ENCODE data around the gene ST3GAL2.

Gene ST3GAL2

DNA sequence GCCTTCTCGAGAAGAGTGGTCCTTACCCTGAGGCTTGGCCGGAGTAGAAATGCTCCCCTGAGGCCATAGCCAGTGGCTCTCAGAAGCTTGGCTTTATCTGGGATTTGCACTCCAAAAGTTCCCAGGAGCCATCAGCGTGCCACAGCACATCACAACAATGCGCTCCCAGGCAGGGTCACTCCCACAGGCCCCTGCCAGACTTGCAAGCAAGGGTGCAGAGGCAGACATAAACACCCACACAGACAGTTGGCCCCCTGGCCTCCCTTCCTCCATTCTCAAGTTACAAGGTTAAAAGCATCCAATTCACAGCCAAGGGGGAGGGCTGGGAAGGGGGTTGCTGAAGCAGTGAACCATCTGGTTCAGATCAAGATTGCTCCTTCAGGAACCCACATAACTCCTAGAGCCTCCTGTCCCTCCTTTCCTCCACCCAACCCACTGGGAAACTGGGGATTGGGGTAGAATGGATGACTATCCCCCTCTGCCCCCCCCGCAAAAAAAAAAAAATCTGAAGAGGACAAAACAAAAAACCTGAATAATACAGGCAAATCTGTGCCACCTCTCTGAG is 1.8 kb downstream of the ST3GAL2 start:
- DNase-seq: no peak

DNA sequence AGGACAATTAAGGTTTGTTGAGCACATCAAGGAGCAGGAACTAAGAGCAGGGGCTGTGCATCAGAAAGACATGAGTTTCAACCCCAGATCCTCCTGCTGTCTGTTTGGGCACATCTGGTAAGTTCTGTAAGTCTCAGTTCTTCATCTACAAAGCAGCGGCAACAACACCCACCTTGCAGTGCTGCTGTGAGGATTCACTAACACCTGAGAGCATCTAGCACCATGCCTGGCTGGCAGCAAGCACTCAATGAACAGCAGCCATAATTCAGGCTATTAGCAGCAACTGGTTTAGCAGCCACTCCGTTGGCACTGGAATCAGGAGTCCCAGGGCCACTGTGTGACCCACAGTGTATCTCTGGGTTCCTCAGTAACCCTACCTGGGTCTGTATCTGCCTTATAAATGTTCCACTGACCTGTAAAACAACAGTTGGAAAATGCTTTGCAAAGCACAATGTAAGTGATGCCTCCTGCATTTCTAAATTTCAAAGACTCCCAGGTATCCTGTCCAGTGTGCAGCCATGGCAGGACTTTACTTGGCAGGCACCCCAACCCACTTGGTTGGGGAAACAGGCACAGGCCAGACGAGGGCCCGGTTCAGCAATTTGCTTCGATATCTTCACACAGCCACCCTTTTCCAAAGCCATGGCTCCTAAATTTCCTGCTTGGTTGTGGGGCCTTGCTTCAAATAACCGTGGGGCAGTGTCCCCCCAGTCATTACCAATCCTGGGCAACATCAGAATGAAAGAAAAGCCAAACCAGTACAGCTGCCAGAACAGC is 4.2 kb downstream of the ST3GAL2 start:
- DNase-seq: no peak

DNA sequence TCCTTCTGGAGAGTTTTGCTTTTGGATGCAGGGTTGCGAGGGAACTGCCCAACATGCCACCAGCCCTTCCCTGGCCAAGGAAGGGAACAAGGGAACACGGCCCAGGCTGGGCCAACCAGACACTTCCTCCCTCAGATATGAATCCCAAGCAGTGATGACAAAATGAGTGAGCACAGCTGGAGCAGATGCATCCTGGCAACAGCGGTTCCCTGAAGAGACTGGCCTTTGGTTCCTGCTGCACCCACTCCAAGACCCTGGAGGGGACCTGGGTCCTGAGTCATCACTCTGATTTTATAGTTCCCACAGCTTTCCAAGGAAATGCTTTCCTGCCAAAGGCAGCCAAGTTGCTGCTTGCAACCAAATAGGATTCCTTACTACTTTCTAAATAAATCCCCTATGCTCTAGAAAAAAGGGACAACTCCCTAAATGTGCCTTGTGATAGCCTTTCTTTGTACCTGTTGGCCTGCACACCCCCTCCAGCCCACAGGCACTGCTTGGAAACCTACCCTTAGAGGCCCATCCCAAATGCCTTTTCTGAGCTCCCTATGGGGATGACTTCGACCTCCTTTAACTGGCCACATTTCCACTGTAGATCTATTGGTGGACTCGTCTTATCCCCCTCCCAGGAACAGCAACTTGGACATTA is 5.3 kb downstream of the ST3GAL2 start:
- DNase-seq: peak; percentile 34

DNA sequence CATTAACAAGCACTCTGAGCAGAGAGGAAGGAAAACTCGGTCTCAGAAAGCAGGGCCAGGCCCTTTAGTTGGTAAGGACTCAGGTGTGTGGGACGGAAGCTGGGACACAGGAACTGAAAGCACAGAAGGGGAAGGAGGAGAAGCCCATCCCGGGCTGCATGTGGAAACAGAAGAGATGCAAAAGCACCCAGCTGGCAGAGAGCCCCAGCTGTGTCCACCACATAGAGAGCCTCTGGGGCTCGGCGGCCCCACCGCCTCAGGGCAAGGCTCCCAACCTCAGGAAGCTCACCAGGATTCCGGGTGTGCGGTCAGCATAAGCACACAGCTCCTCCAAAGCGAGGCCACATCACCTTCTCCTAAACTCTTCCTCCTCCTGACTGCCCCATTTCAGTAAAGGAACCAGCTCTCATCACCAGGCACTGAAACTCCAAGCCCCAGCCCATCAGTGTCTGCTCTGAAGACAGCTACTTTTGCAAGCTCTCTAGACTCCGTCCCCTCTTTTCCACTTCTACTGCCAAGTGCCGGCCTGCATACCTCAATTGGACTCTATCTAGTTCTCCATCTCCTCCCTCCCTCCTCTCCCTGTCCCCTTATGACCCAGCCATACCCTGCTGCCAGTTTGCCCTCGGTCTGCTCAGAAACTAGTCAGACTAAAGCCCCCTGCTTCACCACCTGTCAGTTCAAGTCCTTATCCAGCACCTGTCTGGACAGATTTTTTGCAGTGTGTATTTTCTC is 6.0 kb downstream of the ST3GAL2 start:
- peak; percentile 90 for DNase-seq

DNA sequence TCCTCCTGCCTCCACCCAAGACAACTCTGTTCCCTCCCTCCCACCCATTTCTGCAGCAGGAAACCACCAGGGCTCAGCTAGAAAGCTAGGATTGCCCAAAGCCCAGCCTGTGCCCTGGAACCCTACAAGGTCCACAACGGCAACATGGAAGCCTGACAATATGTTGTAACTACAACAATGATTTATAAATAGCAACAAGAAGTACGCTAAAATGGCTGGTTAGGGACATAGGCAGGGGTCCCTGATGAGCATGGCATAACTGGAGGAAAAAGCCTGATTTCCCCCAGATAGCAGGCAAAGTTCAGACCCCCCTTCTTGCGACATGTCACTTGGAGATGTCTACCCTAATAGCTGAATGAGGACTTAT is 6.6 kb downstream of the ST3GAL2 start:
- DNase-seq: peak; percentile 81

DNA sequence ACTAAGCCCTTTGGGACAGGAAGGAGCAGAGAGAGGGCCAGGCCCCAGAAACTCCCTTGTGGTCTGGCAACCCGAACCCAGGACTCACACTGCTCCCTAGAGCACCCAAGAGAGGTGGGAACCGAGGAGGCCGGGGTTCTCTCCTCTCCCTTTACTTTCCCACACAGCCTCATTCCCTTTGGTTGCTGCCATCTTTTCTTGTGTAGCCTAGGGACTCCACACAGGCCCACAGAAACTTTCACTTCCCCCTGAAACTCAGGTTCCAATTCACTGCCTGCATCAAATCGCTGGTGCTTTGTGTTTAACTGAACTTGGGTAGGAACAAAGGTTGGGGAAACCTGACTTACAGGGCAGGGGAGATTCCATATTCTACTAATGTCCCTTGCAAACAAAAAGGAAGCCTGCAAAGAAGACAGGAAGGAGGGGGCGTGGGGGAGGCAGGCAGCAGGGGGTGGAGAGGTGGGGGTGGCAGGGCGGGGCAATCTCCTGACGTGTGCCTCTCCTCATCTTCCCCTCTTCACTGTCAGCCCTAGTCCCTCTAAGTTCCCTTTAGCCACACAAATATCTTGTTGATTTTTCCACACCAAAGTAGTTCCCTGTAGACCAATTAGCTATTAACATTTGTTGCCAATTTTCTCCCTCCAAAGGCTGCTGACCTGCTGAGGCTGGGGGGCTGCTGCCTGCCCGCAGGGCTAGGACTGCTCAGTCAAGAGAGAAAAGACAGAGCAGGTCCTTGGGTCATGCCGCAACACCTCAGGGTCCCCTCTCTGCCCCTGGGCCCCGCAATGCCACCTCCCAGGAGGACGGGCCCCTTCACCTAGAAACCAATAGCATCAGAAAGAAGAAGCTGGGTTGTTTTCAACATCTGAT is 8.0 kb downstream of the ST3GAL2 start:
- peak; percentile 87 for DNase-seq

DNA sequence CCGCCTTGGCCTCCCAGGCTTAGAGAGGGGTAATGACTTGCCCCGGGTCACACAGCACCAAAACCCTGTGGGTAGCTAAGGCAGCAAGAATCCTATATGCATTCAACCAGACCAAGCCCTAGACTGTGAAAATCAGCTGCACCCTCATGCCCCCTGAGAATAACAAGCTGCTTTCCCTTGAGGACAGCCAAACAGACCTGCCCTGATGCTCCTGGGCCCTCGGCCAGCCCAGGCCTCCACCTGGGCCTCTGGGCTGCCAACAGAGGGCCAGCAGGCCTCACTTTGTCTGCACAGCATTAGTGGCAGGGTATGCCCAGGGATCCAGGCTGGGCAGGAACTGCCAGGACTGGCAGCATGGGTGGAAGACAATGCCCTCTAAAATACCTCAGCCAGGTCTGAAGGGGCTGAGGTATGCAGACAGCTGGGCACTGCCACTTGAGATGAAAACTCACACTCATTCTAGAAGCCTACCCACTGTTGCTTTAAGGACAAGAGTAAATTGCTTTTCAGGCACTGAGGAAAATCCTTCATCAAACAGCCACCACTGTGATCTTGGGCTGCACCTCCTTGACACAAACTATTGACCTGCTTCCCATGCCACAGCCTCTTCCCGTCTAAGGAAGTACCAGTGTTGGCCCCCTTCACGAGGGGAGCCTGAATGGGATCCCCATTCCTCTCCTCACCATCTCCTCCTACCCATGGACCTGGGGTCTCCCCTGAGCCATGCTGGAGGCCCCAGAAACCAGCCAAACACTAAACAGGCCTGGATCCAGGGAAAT is 8.8 kb downstream of the ST3GAL2 start:
- no peak for DNase-seq

DNA sequence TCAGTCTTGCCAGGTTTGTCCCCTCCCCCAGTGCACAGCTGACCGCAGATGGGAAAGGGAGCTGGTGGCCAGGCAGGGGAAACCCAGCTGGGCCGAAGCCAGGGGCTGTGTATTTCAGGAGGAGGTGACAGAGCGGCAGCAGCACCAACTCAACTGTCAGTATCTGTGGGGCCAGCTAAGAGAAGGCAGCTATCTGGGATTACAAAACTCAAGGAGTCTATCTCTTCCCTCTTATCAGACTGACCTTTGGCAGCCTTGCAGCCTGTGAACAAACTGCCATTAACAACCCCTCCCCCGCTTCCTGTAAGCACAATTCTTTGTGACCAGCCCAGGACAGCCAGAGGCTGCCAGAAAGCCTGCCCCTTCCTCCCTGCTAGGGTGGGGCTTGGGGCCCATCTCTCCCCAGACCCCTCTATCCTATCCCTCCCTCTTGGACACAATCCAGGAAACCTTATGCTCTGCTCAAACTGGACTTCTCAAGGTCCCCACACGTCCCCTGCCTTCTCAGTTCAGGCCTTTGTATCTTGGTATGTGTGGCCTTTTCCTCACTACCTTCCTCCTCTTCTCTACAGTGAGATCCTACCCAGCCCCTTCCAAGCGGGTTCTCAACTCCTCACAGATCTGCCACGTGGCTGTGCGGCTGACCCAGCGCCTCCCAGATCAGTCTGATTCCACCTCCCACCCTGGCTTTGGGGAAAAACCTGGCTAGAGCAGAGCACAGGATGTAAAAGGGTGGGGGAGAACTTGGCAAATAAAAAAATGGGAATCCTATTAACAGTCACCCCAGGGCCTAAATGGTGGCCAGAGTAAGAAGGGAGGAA is 10.5 kb downstream of the ST3GAL2 start:
- DNase-seq: peak; percentile 96

DNA sequence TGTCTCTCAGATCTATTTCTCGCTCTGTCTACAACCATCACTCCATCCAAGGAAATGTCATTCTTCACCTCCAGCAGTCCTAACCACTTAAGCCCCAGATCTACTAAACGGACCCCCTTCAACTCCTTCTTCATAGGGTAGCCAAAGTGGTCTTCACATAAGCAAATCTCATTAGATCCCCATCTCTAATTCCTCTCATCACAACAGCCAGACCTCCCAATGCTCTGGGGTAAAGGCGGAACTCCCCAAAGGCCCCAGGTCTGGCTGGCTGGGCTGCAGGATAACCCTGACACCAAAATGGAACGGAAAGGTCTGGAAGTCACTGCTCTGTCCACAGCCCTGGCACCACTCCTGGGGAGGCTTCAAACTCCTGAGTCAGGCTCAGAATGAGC is 11.1 kb downstream of the ST3GAL2 start:
- no peak for DNase-seq

DNA sequence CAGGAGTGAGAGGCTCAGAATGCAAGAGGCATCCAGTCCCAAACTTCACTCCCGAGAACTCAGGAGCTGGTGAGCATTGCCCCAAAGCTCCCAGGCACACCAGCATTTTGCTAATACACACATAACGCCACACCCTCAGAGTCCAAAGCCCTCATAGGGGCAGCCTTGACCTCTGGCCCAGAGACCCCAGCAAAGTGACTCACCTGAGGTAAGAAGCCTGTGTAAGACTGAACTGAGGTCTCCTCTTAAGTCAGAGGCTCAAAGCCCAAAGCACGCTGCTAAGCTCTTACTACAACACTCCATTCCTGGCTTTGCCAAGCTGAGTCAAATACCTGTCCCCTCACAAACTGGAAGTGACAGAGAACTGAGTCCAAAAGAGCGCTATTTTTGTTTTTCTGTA is 16.4 kb downstream of the ST3GAL2 start:
- DNase-seq: no peak

DNA sequence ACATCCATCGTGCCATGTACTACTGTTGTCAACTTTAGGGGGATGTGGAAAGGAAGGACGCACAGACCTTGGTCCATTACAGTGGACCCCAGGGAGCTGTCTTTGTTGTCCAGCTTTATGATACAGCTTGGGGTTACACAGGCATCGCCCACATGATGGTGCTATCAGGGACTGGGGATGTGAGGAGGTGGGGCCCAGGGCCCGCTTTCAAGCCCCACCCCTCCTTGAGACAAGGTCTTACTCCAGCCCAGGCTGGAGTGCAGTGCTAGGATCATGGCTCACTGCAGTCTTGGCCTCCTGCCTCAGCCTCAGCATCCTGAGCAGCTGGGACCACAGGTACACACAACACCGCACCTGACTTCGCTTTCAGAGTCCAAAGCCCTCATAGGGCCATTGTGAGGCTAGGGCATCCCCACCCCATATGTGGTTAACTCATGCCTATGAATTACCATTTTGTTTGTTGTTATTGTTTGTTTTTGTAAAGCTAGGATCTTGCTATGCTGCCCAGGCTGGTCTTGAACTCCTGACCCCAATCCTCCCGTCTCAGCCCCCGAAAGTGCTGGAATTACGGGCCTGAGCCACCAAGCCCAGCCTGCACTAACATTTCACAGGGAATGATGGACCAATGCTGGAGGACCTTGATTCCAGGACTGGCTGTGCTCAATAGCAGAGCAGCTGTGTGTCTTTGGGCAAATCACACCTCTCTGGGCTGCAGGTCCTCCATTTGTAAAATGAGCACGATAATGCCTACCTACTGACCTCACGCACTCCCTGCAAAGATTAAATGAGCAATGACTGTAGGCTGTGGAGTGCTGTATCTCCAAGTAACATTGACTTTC is 17.2 kb downstream of the ST3GAL2 start:
- no peak for DNase-seq

DNA sequence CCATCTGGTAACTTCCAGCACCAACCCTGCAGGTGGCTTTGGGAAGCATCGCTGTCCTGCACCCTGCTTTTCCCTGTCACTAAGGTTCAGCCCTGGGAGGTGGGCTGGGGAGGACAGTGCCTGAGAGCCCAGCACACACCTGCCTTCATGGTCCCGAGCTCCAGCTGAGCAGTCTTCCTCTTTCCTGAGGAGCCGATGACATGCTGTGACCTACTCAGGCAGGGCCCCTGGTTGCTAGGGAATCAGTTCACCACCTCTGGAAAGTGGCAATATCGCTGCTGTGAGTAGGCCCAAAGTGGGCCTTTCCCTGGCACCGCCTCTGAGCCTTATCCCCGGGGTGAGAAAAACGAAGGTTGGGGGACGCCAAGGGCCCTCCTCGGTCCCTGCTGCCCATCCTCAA is 17.9 kb downstream of the ST3GAL2 start:
- no peak for DNase-seq

DNA sequence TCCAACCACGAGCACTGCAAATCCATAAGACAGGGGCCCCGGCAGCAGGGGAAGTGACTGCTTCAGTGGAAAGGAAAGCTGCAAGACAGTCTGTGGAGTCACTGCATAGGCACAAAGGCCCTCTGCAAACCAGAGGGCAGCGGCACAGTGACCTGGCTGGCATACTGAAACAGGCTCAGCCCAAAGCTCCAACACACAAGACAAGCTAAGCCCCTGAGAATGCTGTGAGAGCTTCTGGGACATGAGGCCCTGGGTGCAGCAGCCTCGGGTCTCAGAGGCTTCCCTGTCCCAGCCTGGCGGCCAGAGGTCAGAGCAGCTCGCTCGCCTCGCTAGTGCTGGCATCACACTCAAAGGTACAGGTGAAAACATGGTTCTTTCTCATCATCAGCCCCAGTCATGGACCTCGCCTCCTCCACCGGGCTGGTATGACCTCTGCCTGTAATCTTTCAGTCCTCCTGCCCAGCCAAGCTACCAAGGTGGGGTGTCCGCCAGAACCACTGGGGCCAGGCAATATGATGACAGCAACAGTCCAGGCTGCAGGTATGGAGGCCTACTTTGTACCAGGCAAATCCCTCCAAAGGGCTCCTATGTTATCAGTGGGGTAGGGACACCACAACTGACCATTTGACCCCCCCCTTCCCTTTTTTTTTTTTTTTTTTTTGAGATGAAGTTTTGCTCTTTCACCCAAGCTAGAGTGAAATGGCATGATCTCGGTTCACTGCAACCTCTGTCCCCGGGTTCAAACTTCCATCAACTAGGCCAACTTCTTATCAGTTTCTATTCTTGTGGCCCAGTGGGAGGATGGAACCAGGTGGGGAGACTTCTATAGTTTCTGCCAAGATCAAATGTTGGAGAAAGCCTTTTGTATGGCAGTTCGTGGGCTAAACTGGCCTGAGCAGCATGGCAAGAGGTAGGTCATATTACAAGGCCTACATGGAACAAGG is 19.2 kb downstream of the ST3GAL2 start:
- DNase-seq: peak; percentile 17

DNA sequence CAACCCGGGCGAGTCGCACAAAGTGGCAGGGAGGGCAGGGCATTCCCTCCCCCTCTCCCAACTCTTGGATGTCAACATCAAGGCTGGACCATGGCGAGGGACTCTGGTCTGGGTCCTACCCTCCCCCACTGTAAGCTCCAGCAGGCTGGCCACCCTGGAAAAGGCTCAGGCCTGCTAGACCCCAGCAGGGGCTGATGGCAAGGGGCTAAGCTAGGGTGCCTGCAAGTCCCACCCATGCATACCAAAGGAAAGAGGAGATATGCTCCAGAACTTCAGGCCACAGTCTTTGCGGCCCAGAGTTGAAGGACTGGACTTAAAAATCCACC is 19.9 kb downstream of the ST3GAL2 start:
- no peak for DNase-seq

DNA sequence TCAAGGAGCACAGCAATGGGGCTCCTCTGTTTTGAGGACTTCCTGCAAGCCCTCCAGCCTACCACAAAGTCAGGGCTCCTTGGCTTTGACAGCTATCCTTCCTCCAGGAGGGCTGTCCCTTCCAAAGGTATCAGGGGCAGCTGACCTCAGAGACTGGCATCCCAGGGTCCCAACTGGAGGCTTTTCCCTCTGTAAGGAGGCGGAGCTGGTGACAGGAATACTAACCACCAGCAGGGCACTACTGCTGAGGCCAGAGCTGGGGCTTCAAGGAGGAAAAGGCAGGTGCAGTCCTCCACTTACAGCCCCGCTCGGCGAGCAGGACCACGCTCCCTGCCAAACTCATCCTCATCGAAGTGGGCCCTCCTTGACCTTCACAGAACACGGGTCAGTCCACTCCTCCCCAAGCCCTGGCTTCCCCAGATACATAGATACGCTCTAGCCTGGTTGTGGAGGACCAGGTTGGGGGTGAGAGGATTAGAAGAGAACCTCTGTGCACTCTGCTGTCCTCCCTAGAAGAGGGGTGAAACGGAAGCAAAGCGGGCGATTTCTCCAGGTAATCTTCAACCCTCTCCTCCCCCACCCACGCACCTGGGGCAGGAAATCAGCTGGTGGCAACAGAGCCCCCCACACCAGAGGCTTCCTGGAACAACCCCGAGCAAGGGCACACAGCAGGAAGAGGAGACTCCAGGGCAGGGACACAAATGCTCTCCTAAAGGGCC is 20.5 kb downstream of the ST3GAL2 start:
- no peak for DNase-seq

DNA sequence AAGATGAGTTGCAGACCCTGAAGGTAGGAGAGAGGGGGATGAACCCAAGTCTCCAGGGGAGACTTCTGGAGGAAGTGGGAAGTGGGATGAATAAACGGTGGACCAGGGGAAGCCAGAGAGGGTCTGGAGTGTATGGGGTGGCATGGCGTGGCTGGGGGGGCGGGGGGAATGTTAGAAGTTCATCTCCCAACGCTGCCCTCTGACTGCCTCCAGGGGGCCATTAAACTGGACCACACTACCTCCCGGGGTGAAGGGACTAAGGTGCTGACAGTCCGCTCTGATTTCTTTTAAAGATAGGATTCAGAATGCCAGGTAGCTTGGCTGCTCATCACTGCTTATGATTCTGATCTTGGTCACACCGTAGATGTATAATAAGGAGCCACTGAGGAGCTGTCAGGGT is 21.2 kb downstream of the ST3GAL2 start:
- DNase-seq: no peak

DNA sequence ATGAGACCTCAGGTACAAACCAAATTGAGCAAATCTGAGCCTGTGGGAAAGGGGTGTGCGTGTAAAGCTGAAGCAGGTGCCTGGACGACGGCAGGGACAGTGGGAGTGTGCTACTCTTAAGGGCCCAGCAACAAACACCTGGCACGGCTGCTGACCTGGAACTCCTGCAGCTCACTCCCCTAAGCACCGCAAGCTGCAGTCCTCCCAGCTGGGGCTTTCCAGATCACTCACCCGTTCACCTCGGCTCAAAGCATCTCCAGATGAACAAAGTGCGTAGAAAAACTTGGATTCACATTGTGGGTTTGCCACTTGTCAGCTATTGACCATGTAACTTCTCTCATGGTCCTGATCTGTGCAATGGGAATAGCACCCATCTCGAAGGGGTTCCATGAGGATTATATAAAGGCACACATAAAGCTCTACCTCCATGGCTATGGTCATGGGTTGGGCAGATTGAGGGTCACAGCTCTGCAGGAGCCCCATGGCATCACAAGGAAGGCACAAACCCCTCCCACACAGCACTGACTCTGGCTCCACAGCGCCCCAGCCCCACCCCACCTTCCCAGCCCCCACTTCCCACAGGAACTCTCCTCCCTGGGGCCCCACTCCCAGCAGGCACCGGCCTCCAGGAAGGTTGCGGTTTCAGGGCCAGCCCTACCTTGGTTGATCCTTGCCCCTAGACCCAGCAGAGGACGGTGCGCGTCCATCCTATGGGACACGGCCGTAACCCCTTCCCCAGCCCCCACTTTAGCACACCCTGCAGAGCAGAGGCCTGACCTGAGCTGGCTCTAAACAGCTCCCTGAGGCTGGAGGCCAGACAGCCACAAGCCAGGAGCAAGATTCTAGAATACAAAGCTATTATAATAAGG is 21.9 kb downstream of the ST3GAL2 start:
- DNase-seq: no peak
